ENCODE measurements around the gene MACROD2.

- TF ChIP-seq, protein P1, sequence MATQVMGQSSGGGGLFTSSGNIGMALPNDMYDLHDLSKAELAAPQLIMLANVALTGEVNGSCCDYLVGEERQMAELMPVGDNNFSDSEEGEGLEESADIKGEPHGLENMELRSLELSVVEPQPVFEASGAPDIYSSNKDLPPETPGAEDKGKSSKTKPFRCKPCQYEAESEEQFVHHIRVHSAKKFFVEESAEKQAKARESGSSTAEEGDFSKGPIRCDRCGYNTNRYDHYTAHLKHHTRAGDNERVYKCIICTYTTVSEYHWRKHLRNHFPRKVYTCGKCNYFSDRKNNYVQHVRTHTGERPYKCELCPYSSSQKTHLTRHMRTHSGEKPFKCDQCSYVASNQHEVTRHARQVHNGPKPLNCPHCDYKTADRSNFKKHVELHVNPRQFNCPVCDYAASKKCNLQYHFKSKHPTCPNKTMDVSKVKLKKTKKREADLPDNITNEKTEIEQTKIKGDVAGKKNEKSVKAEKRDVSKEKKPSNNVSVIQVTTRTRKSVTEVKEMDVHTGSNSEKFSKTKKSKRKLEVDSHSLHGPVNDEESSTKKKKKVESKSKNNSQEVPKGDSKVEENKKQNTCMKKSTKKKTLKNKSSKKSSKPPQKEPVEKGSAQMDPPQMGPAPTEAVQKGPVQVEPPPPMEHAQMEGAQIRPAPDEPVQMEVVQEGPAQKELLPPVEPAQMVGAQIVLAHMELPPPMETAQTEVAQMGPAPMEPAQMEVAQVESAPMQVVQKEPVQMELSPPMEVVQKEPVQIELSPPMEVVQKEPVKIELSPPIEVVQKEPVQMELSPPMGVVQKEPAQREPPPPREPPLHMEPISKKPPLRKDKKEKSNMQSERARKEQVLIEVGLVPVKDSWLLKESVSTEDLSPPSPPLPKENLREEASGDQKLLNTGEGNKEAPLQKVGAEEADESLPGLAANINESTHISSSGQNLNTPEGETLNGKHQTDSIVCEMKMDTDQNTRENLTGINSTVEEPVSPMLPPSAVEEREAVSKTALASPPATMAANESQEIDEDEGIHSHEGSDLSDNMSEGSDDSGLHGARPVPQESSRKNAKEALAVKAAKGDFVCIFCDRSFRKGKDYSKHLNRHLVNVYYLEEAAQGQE (tag by site-specific recombination; IDR thresholded peaks at IDR 0.05) = no peak
- no peak for TF ChIP-seq CTCF (tag by site-specific recombination; IDR thresholded peaks at IDR 0.05)
Observed at GRCh38 chr20:14307956-14308355, 312.6 kb downstream of the MACROD2 start.
